ENCODE data around the gene MARCHF6. TPM values are rescaled to one million over a fixed set of nuclear protein-coding genes. Genes with fewer than 3 reads are reported as not detected.
A peak's percentile ranks its signal among the peaks of the same experiment; 100 is the strongest.

Gene MARCHF6
- total and polyA plus RNA-seq, 11 donors: 39.3 to 192 (median 159) TPM

GRCh38 chr5:10335711-10336470, 17.6 kb upstream of the MARCHF6 start:
- no peaks in the 10 kb centered on the region for H3K36me3 ChIP-seq
- H3K27me3 ChIP-seq: peaks cover 0 to 19% (median 0%) of the 10 kb centered on the region in 9 donors
- TF ChIP-seq POLR2A (IDR thresholded peaks at IDR 0.05) (no peak), CTCF (IDR thresholded peaks at IDR 0.05) (no peak)
- intact Hi-C loops (cut with DNase I): loop anchor here in 1 of 10 donors (1.0 to 10.0 kb wide), 2 partner anchors 16 to 51 kb away; no protein-coding TSS in a partner anchor
- peak overlapping the region in 9 of 12 donors; percentile 2 to 65 (median 48) for H3K27ac ChIP-seq
- WGBS, 4 donors: 67 to 75% (median 71%) methylated on average over 14 of the region's 14 CpGs
- ATAC-seq (no peak), DNase-seq (peak in 2 of 5 donors; percentile 38 to 59)
- H3K4me1 ChIP-seq: peaks cover 0 to 34% (median 24%) of the 10 kb centered on the region in 12 donors
- H3K9me3 ChIP-seq: no peaks in the 10 kb centered on the region
- H3K4me3 ChIP-seq: no peak overlapping the region

GRCh38 chr5:10337107-10337506, 16.4 kb upstream of the MARCHF6 start:
- intact Hi-C loops (cut with DNase I): loop anchor here in 1 of 10 donors (10.0 kb wide), 1 partner anchor 52 kb away; no protein-coding TSS in a partner anchor
- DNase-seq (no peak), ATAC-seq (no peak)
- H3K27ac ChIP-seq: no peak overlapping the region
- peaks cover 0 to 22% (median 13%) of the 10 kb centered on the region in 12 donors for H3K4me1 ChIP-seq
- H3K36me3 ChIP-seq: no peaks in the 10 kb centered on the region
- H3K9me3 ChIP-seq: no peaks in the 10 kb centered on the region
- TF ChIP-seq CTCF (IDR thresholded peaks at IDR 0.05) (no peak), POLR2A (IDR thresholded peaks at IDR 0.05) (no peak)
- H3K4me3 ChIP-seq: no peak overlapping the region
- H3K27me3 ChIP-seq: peaks cover 0 to 19% (median 0%) of the 10 kb centered on the region in 9 donors
- WGBS, 4 donors: 95 to 97% (median 97%) methylated on average over 4 of the region's 4 CpGs

GRCh38 chr5:10337986-10338385, 15.5 kb upstream of the MARCHF6 start:
- WGBS, 4 donors: 64 to 79% (median 69%) methylated on average over 4 of the region's 4 CpGs
- Histone ChIP-seq H3K36me3 (no peaks in the 10 kb centered on the region), H3K4me3 (no peak overlapping the region), H3K9me3 (no peaks in the 10 kb centered on the region), H3K27ac (no peak overlapping the region), H3K27me3 (peaks cover 0 to 17% (median 0%) of the 10 kb centered on the region in 9 donors), H3K4me1 (peaks cover 0 to 15% (median 10%) of the 10 kb centered on the region in 12 donors)
- ATAC-seq (no peak), DNase-seq (no peak)
- intact Hi-C loops (cut with DNase I): loop anchor here in 1 of 10 donors (10.0 kb wide), 1 partner anchor 53 kb away; no protein-coding TSS in a partner anchor
- TF ChIP-seq POLR2A (IDR thresholded peaks at IDR 0.05) (no peak), CTCF (IDR thresholded peaks at IDR 0.05) (no peak)

GRCh38 chr5:10338686-10339057, 14.8 kb upstream of the MARCHF6 start:
- WGBS, 4 donors: 84 to 95% (median 88%) methylated on average over 2 of the region's 2 CpGs
- H3K36me3 ChIP-seq: no peaks in the 10 kb centered on the region
- H3K9me3 ChIP-seq: no peaks in the 10 kb centered on the region
- ATAC-seq (no peak), DNase-seq (no peak)
- TF ChIP-seq CTCF (IDR thresholded peaks at IDR 0.05) (no peak), POLR2A (IDR thresholded peaks at IDR 0.05) (no peak)
- H3K4me1 ChIP-seq: peaks cover 0 to 8% (median 5%) of the 10 kb centered on the region in 12 donors
- H3K27ac ChIP-seq: no peak overlapping the region
- H3K4me3 ChIP-seq: no peak overlapping the region
- intact Hi-C loops (cut with DNase I): loop anchor here in 1 of 10 donors (10.0 kb wide), 1 partner anchor 54 kb away; no protein-coding TSS in a partner anchor
- peaks cover 0 to 10% (median 0%) of the 10 kb centered on the region in 9 donors for H3K27me3 ChIP-seq

Data from heart left ventricle (tissue), 16 donors.